Esophagus squamous epithelium (tissue), 5 donors: Measurements from ENCODE around the gene KLF4. TPM values are rescaled to one million over a fixed set of nuclear protein-coding genes. Genes with fewer than 3 reads are reported as not detected.
A peak's percentile ranks its signal among the peaks of the same experiment; 100 is the strongest.

Experiments
- DNase-seq: peaks from one replicate; lab custom pipeline; 2025; lab: John Stamatoyannopoulos, UW
- H3K27ac ChIP-seq, 4 donors: fragments of 200-600 bp; sonication (generic); one replicate each; pipeline ENCODE4 v1.5.1; 2016 to 2019; ENCODE audit warnings: mild to moderate bottlenecking in 1 of 4
- H3K27me3 ChIP-seq, 4 donors: fragments of 200-600 bp; sonication (generic); 1 replicate in 3 of 4; 2 replicates in 1 of 4; pipeline versions ENCODE4 v1.5.1 to v1.6.0; 2017 to 2021; ENCODE audit warnings: antibody characterized with exemption in 1 of 4
- H3K36me3 ChIP-seq, 3 donors: fragments of 200-600 bp; sonication (generic); one replicate each; pipeline ENCODE4 v1.5.1; 2016 to 2019
- H3K4me1 ChIP-seq, 3 donors: fragments of 200-600 bp; sonication (generic); one replicate each; pipeline ENCODE4 v1.5.1; 2017 to 2019
- H3K4me3 ChIP-seq, 4 donors: fragments of 200-600 bp; sonication (generic); 1 replicate in 3 of 4; 2 replicates in 1 of 4; pipeline ENCODE4 v1.5.1; 2016 to 2019; ENCODE audit warnings: mild to moderate bottlenecking in 2 of 4, moderate library complexity in 1 of 4
- H3K9me3 ChIP-seq, 3 donors: fragments of 200-600 bp; sonication (generic); one replicate each; pipeline ENCODE4 v1.5.1; 2016 to 2019
- CTCF ChIP-seq, 6 experiments: fragments of 450-650 bp in 4 of 6; fragments of 200-600 bp in 2 of 6; sonication (generic) in 2 of 6; IDR thresholded peaks; one replicate each; pipeline ENCODE4 v1.5.1; 2016 to 2019; ENCODE audit warnings: antibody characterized with exemption in 6 of 6, mild to moderate bottlenecking in 4 of 6, moderate library complexity in 4 of 6
- POLR2A ChIP-seq, 4 donors: fragments of 450-650 bp; IDR thresholded peaks; one replicate each; pipeline ENCODE4 v1.6.1; 2017; ENCODE audit warnings: antibody characterized with exemption in 4 of 4, mild to moderate bottlenecking in 4 of 4, moderate library complexity in 3 of 4
- WGBS, 2 donors: methylation state at CpG; one replicate each; pipeline ENCODE4 v1.1.5; 2018; 5-methylcytosine and 5-hydroxymethylcytosine counted together
- intact Hi-C: fragments of 100-400 bp; cut with DNase I; formaldehyde crosslinking; loops from one replicate; pipeline ENCODE4 v1.15.0; 2022
- total RNA-seq, 4 donors: library from RNA; depleted of rRNA; stranded (reverse); fragments of >200 nt; gene quantifications; one replicate each; pipeline ENCODE4 v1.1.0, GENCODE V29; 2016
- donor health status: DM: yes; HTN: yes; CAD: no.

Gene KLF4
- total RNA-seq: 100 to 1,000 TPM in 2 of 4 donors, 10 to 100 TPM in 2; 72.0 to 157 (median 106) TPM

- H3K4me1 ChIP-seq: peaks cover 4 to 61% (median 14%) of the 10 kb centered on the region in 3 donors
- TF ChIP-seq CTCF (IDR thresholded peaks at IDR 0.05) (peak in 1 of 6 experiments; percentile 4), POLR2A (IDR thresholded peaks at IDR 0.05) (peak in 2 of 4 donors; percentile 87 to 91)
Observed at GRCh38 chr9:107489687-107490605, at the start of gene KLF4. Gene KLF4, minus strand, starts transcription at chr9:107489769. Its CDS starts 597 bp downstream, at chr9:107489172.

GRCh38 chr9:107536462-107536861 is 46.9 kb upstream of the KLF4 start:
- H3K9me3 ChIP-seq: no peaks in the 10 kb centered on the region
- no peak for TF ChIP-seq POLR2A (IDR thresholded peaks at IDR 0.05)
- TF ChIP-seq CTCF (IDR thresholded peaks at IDR 0.05): no peak
- H3K27ac ChIP-seq: no peak overlapping the region
- no peaks in the 10 kb centered on the region for H3K27me3 ChIP-seq
- 54 to 69% methylated on average over 3 of the region's 3 CpGs for WGBS, 2 donors
- H3K4me1 ChIP-seq: no peaks in the 10 kb centered on the region
- H3K4me3 ChIP-seq: no peak overlapping the region
- no peaks in the 10 kb centered on the region for H3K36me3 ChIP-seq
- intact Hi-C loops: no loop called here
- DNase-seq: no peak

More at GRCh38 chr9:107489687-107490605, at the start of gene KLF4:
- intact Hi-C loops: loop anchor here (5.0 to 10.0 kb wide), 3 partner anchors 147 to 785 kb away; no protein-coding TSS in a partner anchor
- Histone ChIP-seq H3K4me3 (peak within 1 kb of the TSS; percentile 78 to 98 (median 90)), H3K27me3 (peaks cover 0 to 18% (median 0%) of the 10 kb centered on the region in 4 donors), H3K27ac (peak within 1 kb of the TSS; percentile 98 to 99 (median 98)), H3K36me3 (peaks cover 0 to 34% (median 24%) of the 10 kb centered on the region in 3 donors), H3K9me3 (no peaks in the 10 kb centered on the region)
- DNase-seq: peak; percentile 72
- WGBS, 2 donors: 0% methylated on average over 26 to 28 of the region's 101 CpGs

- intact Hi-C loops: no loop called here
- no peak for TF ChIP-seq POLR2A (IDR thresholded peaks at IDR 0.05)
- no peak for TF ChIP-seq CTCF (IDR thresholded peaks at IDR 0.05)
- Histone ChIP-seq H3K4me1 (no peaks in the 10 kb centered on the region), H3K27me3 (no peaks in the 10 kb centered on the region), H3K4me3 (no peak overlapping the region), H3K36me3 (no peaks in the 10 kb centered on the region), H3K27ac (no peak overlapping the region), H3K9me3 (no peaks in the 10 kb centered on the region)
- 92 to 94% methylated on average over 10 to 14 of the region's 14 CpGs for WGBS, 2 donors
- no peak for DNase-seq
Observed at GRCh38 chr9:107534510-107535078, 45.0 kb upstream of the KLF4 start.

- intact Hi-C loops: no loop called here
- H3K4me1 ChIP-seq: no peaks in the 10 kb centered on the region
Observed at GRCh38 chr9:107530679-107531078, 41.1 kb upstream of the KLF4 start.

More at GRCh38 chr9:107530679-107531078, 41.1 kb upstream of the KLF4 start:
- DNase-seq: no peak
- no peaks in the 10 kb centered on the region for H3K27me3 ChIP-seq
- no peak overlapping the region for H3K27ac ChIP-seq
- no peak overlapping the region for H3K4me3 ChIP-seq
- WGBS, 2 donors: 78 to 79% methylated on average over 1 of the region's 1 CpG
- no peak for TF ChIP-seq CTCF (IDR thresholded peaks at IDR 0.05)
- no peak for TF ChIP-seq POLR2A (IDR thresholded peaks at IDR 0.05)
- H3K36me3 ChIP-seq: no peaks in the 10 kb centered on the region
- H3K9me3 ChIP-seq: no peaks in the 10 kb centered on the region
